NCI-H2196 treated with DMSO at 0.1 percent for 48 hours (cell line): ENCODE measurements around the gene DUSP6.

Experiments used
- DNase-seq: peaks from one replicate; lab custom pipeline; 2025; ENCODE audit not compliant: unreplicated experiment; lab: John Stamatoyannopoulos, UW

The DUSP6 gene, protein sequence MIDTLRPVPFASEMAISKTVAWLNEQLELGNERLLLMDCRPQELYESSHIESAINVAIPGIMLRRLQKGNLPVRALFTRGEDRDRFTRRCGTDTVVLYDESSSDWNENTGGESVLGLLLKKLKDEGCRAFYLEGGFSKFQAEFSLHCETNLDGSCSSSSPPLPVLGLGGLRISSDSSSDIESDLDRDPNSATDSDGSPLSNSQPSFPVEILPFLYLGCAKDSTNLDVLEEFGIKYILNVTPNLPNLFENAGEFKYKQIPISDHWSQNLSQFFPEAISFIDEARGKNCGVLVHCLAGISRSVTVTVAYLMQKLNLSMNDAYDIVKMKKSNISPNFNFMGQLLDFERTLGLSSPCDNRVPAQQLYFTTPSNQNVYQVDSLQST

DNA sequence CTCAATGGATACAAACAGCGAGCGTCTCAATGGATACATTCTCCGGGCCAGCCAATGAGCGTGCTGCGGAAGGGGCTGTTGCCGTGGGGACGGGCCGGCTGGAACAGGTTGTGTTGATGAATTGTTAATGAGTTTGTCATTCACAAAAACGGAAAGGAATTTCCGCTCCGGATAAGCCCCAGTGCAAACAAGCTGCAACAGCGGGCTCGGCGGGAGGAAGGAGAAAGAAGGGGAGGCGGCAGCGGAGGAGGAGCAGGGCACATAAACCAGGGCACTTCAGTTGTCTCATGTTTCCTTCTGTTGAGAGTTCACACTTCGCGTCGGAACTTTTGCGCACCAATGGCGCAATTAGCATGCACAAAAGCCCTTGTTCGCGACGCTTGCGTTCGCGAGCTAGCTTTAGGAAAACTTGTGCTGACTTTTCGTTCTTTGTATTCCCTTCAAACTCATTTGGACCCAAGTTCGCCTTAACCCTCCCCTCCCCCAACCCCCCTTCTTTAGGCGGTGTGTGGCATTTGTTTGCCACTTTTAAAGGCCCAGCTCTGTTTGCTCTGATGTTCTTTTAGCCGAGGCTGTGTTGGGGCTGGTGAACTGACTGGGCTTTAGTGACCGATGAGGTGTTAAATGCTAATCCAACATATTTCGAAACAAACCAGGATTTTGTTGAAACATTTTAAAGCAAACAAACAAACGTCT lies at the start of gene DUSP6:
TSS of gene DUSP6 (minus strand) at position 10 of the 696 bp plus-strand sequence. CDS start 462 bp downstream, outside the sequence.
- DNase-seq, result peak; percentile 99

DNA sequence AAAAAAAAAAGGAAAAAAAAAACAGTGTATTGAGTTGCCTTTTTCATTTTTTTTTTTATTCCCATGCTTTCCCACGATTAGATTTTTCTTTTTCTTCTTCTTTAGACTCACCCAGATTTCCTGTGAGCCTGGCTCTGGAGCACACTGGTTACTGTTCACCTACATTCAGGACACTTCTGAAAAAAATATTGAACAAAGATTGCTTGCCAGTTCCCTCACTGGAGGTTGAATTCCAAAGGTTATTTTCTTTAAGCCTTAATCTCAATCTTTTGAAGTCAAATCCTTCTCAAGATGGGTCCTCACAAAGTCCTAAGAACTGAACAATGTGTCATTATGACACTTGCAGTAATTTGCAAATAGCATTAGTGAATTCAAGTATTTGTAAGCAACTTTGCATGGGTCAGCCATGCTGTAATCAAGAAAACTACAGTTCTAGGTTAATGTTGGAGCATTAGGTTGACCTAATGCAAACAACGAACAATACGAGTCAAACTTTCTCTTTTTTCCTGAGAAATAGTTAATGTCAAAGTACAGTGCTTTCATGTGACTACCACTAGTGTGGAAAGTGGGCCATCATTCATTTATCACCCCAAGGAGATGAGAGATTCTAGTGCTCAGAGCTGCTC lies 49.2 kb upstream of the DUSP6 start:
- no peak for DNase-seq

DNA sequence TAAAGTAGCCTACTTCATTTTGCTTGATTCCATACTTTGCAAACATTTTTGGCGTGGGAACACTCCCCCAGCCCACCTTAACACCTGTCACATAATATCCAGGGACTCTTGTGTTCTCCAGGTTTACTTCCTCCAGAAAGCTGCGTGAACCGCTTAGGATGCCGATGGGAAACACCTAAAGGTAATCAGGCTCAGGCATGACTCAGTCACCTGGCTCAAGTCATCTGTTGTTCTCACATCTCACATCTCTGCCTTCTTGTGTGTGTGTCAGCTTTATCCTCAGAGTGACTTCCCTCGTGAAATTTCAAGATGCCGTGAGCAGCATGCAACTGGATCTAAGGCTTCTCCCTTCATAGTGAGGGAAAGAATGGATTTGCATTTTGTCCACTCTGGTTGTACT lies 48.1 kb upstream of the DUSP6 start:
- DNase-seq, result no peak

DNA sequence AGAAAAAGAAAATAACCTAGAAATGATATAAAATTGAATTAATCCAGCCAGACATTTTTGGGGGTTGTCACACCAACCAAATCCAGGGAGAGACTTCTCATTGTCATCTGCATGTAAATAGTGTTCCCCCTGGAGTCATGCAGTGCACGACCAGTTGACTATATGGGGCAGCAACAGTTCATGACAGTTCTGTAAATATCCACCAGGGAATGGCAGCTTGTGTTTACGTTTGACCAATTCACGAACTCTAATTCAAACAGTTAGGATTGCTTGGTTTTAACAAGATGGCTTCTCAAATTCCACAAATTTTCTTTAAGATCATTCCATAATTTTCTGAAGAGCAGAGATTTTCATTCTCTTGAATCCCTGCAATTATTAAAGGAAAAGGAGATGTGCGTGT lies 43.4 kb upstream of the DUSP6 start:
- no peak for DNase-seq

DNA sequence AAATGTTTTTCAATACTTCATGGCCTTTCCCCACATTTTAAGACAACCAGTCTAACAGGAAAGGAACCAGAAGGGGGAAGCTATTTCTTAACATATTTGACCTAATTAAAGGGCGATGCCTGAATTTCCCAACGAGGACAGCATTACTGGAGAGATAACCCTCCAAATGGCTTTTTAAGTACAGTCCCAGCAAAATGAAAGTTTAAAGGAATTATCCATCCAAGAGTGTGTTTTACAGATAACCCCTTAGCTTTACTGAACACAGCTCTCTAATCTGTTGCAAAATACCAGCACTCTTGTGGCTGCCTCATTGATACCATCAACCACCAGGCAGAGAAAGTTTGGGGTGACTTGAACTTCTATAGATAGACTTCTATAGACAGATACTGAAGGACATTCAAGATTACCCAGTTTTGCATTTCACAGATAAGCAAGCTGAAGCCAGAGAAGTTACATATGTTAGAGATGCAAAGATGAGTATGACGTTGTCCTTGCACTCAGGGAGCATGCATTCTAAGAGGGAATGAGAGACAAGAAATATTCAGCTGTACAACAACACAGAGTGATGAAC lies 41.3 kb upstream of the DUSP6 start:
- no peak for DNase-seq

DNA sequence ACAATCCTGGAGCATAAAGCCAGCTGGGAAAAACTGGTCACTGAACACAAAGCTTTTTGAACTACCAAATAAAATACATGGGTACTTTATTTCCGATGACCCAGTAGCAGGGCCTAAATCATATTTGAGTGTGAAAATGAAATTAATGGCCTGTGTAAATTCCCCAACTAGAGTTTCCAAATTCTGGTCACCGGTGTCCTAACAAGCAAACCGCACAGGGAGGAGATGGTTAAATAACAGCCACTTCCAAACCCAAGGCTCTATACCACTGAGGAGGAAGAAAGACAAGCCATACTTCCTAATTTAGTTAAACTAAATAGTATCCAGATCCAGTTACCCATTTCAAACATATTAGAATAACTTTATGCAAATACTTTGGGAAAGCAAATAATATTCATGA lies 40.1 kb upstream of the DUSP6 start:
- DNase-seq, result no peak

DNA sequence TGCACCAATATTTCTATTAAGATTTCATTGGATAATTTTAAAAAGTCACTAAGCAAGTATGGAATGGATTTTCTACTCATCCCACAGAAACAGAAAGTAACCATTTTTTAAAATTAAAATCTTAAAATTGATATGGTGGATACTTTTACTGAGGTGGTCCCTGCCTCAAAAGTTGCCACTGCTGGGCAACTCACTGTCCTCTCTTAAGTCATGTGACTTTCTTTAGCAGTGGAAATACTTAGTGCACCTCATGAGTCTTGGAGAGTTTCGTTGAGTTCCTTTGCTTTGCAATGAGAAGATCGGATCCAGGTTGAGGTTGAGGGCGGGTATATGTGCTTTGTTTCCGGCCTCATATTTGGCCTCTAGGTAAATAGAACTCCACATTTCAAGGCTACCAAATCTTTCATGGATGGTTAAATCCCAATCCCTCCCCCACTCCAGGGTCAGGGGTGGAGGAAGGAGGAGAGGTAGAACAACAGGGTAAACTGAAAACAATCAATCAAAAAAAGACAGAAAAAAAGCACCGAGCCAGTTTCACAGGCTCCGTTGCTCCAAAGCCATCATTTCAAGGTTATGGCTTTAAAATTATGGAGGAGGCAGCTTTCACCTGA lies 39.5 kb upstream of the DUSP6 start:
- DNase-seq, result no peak

DNA sequence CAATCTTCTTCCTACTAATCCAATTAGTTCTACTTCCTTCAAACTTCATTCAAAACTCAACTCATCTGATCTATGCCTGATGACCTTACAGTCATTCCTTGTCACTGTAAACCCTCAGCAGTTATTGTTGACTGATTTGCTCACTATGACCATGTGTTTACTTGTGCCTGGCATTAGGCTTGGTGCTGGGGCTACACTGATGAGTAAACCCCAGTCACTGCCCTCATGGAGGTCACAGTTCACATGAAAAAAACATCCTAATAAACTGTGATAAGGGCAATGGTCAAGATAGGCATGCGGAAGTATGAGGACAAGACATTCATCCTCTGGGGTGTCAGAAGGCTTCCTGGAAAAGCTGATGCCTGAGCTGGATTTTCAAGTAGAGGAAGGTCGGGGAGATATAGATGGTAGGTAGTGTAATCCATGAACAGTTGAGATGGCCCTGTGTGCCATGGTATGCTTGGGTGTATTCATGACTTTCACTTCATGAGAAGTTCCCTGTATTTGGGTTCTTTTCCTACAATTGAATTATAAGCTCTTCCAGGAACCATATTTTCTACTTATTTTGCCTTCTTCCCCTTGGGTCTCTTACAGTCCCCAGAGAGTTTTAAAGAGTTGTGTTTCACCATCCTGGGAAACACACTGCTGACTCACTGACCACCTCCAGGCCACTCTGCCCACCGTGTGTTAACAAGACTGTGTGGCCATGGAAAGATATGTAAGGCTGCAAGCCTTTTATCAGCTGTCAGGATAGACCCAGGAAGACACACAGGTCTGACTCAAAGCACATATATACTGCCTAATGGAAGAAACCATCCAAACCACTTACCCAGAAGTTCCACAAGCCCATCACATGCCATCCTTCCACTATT lies 38.7 kb upstream of the DUSP6 start:
- no peak for DNase-seq

DNA sequence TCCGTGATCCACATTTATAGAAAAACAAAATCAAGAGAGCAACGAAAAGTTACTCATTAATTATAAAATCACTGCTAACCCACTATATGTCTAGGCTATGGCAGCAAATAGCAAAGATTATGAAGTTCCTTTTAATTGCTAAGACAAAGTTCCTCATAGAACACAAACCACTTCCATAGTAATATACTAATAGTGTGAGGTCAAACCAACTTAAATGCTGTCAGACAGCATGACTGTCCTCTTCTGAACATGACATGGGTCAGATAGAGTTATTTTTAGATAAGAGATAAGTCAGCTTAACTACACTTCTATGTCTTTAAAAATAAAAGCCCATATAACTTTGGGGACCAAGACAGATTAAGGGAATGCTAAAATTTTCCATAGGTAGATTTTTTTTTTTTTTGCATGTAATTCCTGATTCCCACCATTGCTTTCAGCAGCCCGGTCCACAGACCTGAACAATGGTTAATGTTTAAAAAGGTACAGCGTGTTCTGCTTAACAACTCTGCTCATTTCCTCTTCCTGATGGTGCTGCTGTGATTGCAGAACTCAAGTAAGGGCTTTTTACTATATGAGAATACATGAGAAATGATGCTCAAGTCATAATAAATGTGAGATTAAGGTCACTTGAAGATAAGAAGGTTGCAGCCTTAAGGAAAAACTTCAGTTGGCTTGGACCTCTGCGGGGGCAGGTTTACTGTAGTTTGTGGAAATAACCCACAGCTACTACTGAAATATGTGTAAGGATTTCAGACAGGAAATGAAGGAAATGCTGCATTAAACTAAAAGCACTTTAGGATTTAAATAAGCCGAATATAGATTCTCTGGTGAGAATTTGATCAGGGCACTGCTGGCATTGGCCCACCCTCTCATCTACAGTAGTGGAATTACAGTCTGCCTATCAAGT lies 37.7 kb upstream of the DUSP6 start:
- DNase-seq, result no peak

DNA sequence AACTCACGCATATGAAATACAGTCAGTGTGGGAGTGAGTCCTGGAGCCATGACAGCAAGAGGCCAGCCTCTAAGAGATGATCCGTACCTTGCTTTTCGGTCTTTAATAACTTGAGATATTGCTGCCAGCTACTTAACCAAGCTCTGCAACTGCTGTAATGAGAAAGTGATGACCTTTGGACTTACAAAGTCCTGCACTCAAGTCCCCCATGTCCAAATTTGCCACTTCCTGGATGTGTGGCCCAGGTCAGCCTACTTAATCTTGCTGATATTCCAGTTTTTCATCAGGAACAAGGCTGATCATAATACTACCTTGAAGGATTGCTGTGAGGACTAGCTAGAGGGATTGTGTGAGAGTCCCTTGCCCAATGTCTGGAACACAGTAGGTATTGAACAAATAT lies 33.8 kb upstream of the DUSP6 start:
- no peak for DNase-seq

DNA sequence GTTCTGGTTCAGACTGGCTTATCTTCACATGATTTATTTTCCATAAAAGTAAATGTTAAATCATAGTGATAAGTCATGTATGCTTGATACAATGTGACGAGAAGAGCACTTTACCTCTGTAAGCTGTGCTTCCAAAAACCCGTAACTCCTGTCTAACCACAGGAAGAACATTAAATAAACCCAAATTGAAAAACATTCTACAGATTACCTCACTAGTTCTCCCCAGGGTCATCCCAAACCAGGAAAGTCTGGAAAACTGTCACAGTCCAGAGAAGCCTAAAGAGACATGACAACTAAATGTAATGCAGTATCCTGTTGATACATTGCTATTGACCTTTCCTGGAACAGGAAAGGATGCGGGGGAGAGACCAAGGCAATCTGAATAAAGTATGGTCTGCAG lies 32.5 kb upstream of the DUSP6 start:
- no peak for DNase-seq

DNA sequence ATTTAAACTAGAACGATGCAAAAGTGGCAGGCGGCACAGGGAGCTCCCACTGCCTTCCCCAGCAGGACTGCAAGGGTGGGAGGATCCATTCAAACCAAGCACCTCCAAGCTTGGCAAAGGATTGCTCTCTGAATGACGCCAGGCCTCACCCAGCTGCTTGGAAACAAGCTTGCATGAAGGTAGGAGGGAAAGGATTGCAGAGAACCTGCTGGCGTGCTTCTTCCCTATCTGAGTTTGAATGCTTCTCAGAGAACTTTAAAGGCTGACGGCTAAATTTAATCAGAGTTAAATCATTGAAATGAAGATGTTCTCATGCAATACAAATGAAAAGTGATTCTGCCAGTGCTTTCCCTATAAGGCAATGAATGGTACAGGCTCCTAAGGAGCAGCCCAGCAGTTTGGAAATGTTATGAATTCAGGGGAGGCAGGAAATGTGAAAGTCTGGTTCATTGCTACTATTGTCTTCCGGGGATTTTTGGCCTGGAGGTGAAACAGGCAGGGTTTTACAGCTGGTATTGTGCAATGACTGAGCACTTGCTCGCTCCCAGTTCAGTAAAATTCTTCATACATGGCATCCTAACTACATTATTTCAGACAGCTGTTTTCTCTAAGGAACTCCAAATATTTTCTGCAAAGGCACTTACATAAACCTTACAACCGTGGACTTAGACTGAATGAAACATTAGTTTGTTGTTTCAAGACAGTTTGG lies 31.9 kb upstream of the DUSP6 start:
- DNase-seq, result no peak

DNA sequence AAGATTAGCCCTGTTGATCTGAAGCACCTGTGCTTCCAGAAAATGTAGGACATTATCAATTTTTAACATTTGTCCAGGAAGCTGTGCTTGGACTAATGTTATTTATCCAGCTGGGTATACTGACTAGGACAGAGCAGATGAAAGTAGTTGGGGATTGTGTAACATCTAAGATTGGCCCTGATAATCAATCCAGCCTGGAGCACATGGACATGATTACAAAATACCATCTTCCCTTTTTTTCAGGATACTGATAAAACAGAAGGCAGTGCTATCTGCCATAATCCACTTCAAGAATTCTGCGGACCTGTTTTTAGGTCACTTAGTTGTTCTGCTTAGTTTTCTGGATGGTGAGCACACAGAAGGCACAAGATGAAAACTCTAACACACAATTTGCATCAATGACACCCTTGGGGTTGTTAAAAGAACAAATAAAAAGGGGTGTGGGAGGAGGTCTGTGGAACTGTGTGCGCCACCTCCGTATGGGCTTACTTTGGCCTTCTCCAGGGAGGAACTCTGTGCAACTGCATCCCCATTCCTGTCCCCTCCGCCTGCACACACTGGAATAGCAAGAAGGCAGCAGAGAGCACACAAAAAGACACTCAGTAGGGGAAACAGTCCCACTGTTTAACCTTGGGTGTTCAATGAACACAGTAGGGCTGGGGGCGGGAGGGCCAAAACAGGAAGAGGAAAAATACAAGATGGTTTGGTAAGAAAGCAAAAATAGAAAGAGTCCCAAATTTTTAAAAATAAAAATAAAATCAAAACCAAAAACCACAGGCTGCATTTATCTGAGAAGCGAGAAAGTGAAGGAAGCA lies 31.1 kb upstream of the DUSP6 start:
- DNase-seq, result no peak

DNA sequence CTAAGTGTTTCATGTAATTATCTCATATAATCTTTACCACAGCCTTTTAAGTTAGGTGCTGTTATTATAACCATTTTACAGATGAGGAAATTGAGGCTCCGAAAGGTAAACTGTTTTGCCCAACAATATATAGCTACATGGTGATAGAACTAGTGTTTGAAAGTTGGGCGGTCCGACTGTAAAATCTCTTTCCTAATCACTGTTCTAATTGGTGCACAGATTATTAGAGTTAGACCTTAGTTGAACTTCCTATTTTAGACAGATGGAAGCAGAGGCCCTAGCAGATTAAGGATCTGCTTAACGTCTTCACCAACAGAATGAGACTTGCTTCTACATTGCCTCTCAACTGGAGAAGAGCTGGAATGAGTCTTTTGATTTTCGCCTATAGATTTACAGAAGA lies 30.0 kb upstream of the DUSP6 start:
- no peak for DNase-seq

DNA sequence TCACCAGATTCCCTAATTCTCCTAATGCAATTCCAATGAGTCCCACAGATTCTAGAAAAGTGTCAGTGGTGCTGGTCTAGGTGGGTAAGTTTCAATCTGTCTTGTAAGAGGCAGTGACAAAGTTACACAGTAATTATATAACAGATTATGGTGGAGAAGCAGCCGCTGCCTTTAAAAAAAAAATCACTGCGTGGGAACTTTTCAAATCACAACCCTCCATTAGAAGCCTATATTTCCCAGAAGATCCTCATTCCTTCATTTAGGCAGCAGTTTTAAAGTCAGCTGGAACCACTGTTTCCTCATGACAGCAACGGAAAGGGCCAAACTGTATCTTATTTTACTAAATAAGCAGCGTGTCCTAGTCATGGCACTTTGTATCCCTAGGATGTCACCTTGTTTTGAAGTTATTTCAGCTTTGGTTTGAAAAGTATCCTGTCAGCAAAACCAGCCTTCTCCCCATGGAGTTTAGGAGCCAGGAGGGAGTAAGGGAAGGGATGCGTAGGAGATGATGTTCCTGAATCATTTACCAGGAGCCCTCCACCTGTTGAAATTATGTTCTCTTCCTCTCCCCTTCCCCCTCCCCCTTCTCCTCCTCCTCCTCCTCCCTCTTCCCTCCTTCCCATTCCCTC lies 27.7 kb upstream of the DUSP6 start:
- no peak for DNase-seq

DNA sequence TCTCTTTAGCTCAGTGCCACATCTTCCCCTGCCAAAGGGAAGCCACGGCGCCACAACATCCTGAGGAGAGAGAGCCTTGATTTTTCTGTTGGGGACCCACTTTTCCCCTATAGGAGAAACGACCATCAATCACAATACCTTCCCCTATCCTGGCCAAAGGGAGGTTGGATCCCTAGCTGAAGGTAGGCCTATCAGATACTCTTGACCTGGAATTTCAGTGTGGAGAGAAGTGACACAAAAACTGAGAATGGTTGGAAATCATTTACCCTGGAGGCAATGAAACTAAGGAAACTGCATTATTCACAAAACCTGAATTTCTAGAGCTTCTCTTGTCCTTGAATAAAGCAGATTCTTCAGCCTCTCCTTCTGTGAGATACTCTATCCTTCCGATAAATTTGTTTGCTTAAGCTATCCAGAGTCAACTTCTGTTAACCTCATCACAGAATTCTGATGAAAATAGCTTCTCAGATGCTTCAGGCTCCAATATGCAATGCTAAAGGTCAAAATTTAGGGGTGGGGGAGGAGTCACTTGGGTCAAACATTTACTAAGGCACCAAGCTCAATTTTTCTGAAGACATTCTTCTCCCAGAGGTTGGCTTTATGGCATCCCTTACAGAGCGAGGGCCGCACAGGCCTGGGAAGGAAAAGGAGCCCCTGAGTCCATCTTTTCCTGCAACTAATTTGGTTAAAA lies 27.0 kb upstream of the DUSP6 start:
- DNase-seq, result no peak

DNA sequence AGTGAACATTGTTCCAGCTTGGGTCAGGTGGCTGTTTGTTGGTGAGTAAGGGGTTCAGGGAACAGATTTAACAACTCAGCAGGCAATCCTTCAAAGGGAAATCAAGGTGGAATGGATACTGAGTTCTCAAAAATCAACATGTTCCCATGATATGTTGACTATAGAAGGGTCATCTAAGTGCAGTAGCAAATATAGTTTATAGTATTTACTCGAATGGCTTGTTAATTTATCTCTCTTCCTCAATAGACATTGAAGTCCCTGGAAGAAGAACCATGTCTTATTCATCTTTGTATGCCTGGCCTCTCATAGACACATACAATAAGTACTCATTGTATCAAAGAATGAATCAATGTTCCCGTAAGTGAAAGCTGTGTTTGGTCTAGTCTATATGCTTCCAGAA lies 24.5 kb upstream of the DUSP6 start:
- no peak for DNase-seq
